Psoas muscle (tissue), 8 donors: Measurements from ENCODE around the gene MANSC4. TPM values are rescaled to one million over a fixed set of nuclear protein-coding genes. Genes with fewer than 3 reads are reported as not detected.

Experiments
- ATAC-seq, 4 donors: fragments of 200-7000 bp; cut with Tn5 transposase; one replicate each; pipeline ENCODE4 v1.9.1; 2020; ENCODE audit warnings: moderate library complexity in 3 of 4, mild to moderate bottlenecking in 2 of 4
- DNase-seq, 2 donors: peaks; one replicate each; pipeline ENCODE4 v3.0.0-alpha.2; 2020
- H3K27ac ChIP-seq: fragments of 200-600 bp; one replicate; pipeline ENCODE4 v1.8.0; 2022
- H3K27me3 ChIP-seq, 3 donors: fragments of 200-600 bp in 1 of 3; one replicate each; pipeline versions ENCODE4 v1.6.1 to v1.8.0; 2013 to 2022; ENCODE audit warnings: low read length in 2 of 3, mild to moderate bottlenecking in 2 of 3, moderate library complexity in 1 of 3; ENCODE audit not compliant: insufficient read depth in 3 of 3
- H3K36me3 ChIP-seq, 2 donors: fragments of 200-600 bp in 1 of 2; one replicate each; pipeline versions ENCODE4 v1.6.1 to v1.8.0; 2013 to 2022; ENCODE audit warnings: low read depth in 1 of 2, mild to moderate bottlenecking in 1 of 2, moderate library complexity in 1 of 2; ENCODE audit not compliant: insufficient read depth in 1 of 2
- H3K4me1 ChIP-seq: fragments of 200-600 bp; one replicate; pipeline ENCODE4 v1.8.0; 2022
- H3K4me3 ChIP-seq: fragments of 200-600 bp; one replicate; pipeline ENCODE4 v1.8.0; 2022; ENCODE audit warnings: mild to moderate bottlenecking
- H3K9me3 ChIP-seq: fragments of 200-600 bp; one replicate; pipeline ENCODE4 v1.8.0; 2022
- CTCF ChIP-seq: fragments of 200-600 bp; IDR thresholded peaks from one replicate; pipeline ENCODE4 v1.8.0; 2022; ENCODE audit warnings: antibody characterized with exemption
- WGBS, 3 donors: extraction: QIAGEN DNeasy Blood & Tissue Kit; methylation state at CpG; one replicate each; pipeline versions ENCODE4 v1.1.6 to v1.1.7; 2013; 5-methylcytosine and 5-hydroxymethylcytosine counted together
- intact Hi-C, 2 donors: fragments of 100-400 bp; cut with DNase I; formaldehyde crosslinking; loops; one replicate each; pipeline versions ENCODE4 v1.11.0 to v1.14.2; 2022
- polyA plus RNA-seq, 3 donors: library from polyadenylated mRNA; stranded (reverse); fragments of 200-250 nt; gene quantifications; one replicate each; pipeline ENCODE4 v1.2.3, GENCODE V29; 2013
- total RNA-seq, 4 donors: library from RNA; stranded (reverse); fragmentation: NEBNext Ultra II Directional in 2 of 4; extraction: Animal tissue kit (Norgen Biotek cat#: 25700) in 2 of 4; gene quantifications; one replicate each; pipeline versions ENCODE4 v1.2.1 to v1.2.4, GENCODE V29; 2021 to 2023
- donor health status: healthy with polysubstance abuse.
- donor health status: DM: no; HTN: no; CAD: no; lungs with moderate emphysema.
- donor health status: Bipolar disorder and iron deficiency.
- donor health status: healthy.
- donor health status: DM: yes; HTN: yes; CAD: no.
- donor health status: DM: no; HTN: no; CAD: no.
- donor health status: DM: no; HTN: no; CAD: no.
- donor health status: DM: yes; HTN: yes; CAD: no.

The MANSC4 gene
- total and polyA plus RNA-seq, 7 donors: 0.08 TPM; not detected in 6

- no peaks in the 10 kb centered on the region for H3K27me3 ChIP-seq
- H3K4me1 ChIP-seq: peaks cover 9% of the 10 kb centered on the region
- intact Hi-C loops: loop anchor here in 1 of 2 donors (5.0 kb wide), 1 partner anchor 67 kb away; the partner anchor contains the start of gene MRPS35
- ATAC-seq: no peak
- H3K9me3 ChIP-seq: no peaks in the 10 kb centered on the region
- H3K27ac ChIP-seq: peak overlapping the region; percentile 78
- DNase-seq: peak in 1 of 2 donors; percentile 13
- TF ChIP-seq CTCF: no peak
- WGBS, 3 donors: 1 to 2% (median 2%) methylated on average over 32 to 36 of the region's 36 CpGs
- H3K36me3 ChIP-seq: no peaks in the 10 kb centered on the region
- peak overlapping the region; percentile 82 for H3K4me3 ChIP-seq
These were observed 568 bp downstream of the MANSC4 start for GRCh38 chr12:27779416-27779919.

- DNase-seq: no peak
- intact Hi-C loops: loop anchor here in 1 of 2 donors (5.0 kb wide), 1 partner anchor 66 kb away; the partner anchor contains the start of gene MRPS35
- ATAC-seq: no peak
- Histone ChIP-seq H3K4me3 (no peak overlapping the region), H3K27ac (no peak overlapping the region), H3K27me3 (no peaks in the 10 kb centered on the region), H3K36me3 (no peaks in the 10 kb centered on the region), H3K9me3 (no peaks in the 10 kb centered on the region), H3K4me1 (peaks cover 9% of the 10 kb centered on the region)
- no peak for TF ChIP-seq CTCF
- 58 to 79% (median 73%) methylated on average over 1 of the region's 1 CpG for WGBS, 3 donors
These were observed 1.8 kb downstream of the MANSC4 start for GRCh38 chr12:27778206-27778605.

- no peak overlapping the region for H3K27ac ChIP-seq
- ATAC-seq: no peak
- WGBS, 3 donors: 79 to 84% (median 81%) methylated on average over 5 of the region's 5 CpGs
These were observed 2.9 kb downstream of the MANSC4 start for GRCh38 chr12:27777141-27777540.

GRCh38 chr12:27772328-27773049 lies 7.5 kb downstream of the MANSC4 start:
- Histone ChIP-seq H3K4me1 (no peaks in the 10 kb centered on the region), H3K4me3 (no peak overlapping the region), H3K27me3 (no peaks in the 10 kb centered on the region), H3K27ac (no peak overlapping the region), H3K9me3 (no peaks in the 10 kb centered on the region), H3K36me3 (no peaks in the 10 kb centered on the region)
- intact Hi-C loops: no loop called here
- 51 to 58% (median 54%) methylated on average over 5 of the region's 5 CpGs for WGBS, 3 donors
- no peak for DNase-seq
- no peak for TF ChIP-seq CTCF
- no peak for ATAC-seq

More at GRCh38 chr12:27777141-27777540, 2.9 kb downstream of the MANSC4 start:
- intact Hi-C loops: loop anchor here in 1 of 2 donors (5.0 kb wide), 1 partner anchor 65 kb away; the partner anchor contains the start of gene MRPS35
- TF ChIP-seq CTCF: no peak
- no peak for DNase-seq
- Histone ChIP-seq H3K4me1 (peaks cover 9% of the 10 kb centered on the region), H3K9me3 (no peaks in the 10 kb centered on the region), H3K27me3 (no peaks in the 10 kb centered on the region), H3K36me3 (no peaks in the 10 kb centered on the region), H3K4me3 (no peak overlapping the region)
